Keratinocyte (primary cell): ENCODE data around the gene NAALADL2. TPM values are rescaled to one million over a fixed set of nuclear protein-coding genes. Genes with fewer than 3 reads are reported as not detected.
"Not testable (repeated sequence)": the region's sequence is repeated elsewhere in the genome, so short reads cannot be mapped to it uniquely, and the experiment has no call there.

ENCODE experiments used
- DNase-seq: peaks from one replicate; pipeline ENCODE4 v3.0.0-alpha.2; 2011; ENCODE audit warnings: low read depth, missing footprints, low spot score
- FAIRE-seq: peaks from 2 replicates; lab custom pipeline; 2011; peaks lifted over from hg19 to GRCh38; lab: Jason Lieb, UNC
- H2AFZ ChIP-seq: 2 replicates; pipeline ENCODE4 v1.6.0; 2012; ENCODE audit warnings: low read length, control low read depth, inconsistent platforms; ENCODE audit not compliant: control insufficient read depth
- H3K27ac ChIP-seq: 2 replicates; pipeline ENCODE4 v1.5.1; 2011; ENCODE audit warnings: low read length; ENCODE audit not compliant: control insufficient read depth, insufficient read depth
- H3K27me3 ChIP-seq: 3 replicates; pipeline ENCODE4 v1.6.0; 2011; ENCODE audit warnings: low read length; ENCODE audit not compliant: control insufficient read depth, insufficient read depth; ENCODE audit errors: extremely low read depth
- H3K36me3 ChIP-seq, 2 experiments: 2 replicates in 1 of 2; 3 replicates in 1 of 2; pipeline ENCODE4 v1.5.1; 2011; ENCODE audit warnings: low read length in 2 of 2, mild to moderate bottlenecking in 1 of 2; ENCODE audit not compliant: control insufficient read depth in 2 of 2, insufficient read depth in 2 of 2; ENCODE audit errors: extremely low read depth in 1 of 2
- H3K4me1 ChIP-seq: 3 replicates; pipeline ENCODE4 v1.5.1; 2011; ENCODE audit warnings: low read length; ENCODE audit not compliant: control insufficient read depth, insufficient read depth; ENCODE audit errors: extremely low read depth
- H3K4me2 ChIP-seq: 3 replicates; pipeline ENCODE4 v1.6.0; 2011; ENCODE audit warnings: low read depth, low read length; ENCODE audit not compliant: control insufficient read depth, insufficient read depth; ENCODE audit errors: extremely low read depth
- H3K4me3 ChIP-seq, 3 experiments: fragments of 200-600 bp in 1 of 3; sonication (generic) in 1 of 3; 2 replicates in 2 of 3; 3 replicates in 1 of 3; pipeline ENCODE4 v1.5.1; 2011 to 2016; ENCODE audit warnings: low read length in 3 of 3, mild to moderate bottlenecking in 3 of 3, control low read depth in 2 of 3, inconsistent platforms in 1 of 3, low read depth in 1 of 3, mixed read lengths in 1 of 3, mixed run types in 1 of 3, moderate library complexity in 1 of 3; ENCODE audit not compliant: control insufficient read depth in 2 of 3, insufficient read depth in 2 of 3; ENCODE audit errors: extremely low read depth in 1 of 3
- H3K79me2 ChIP-seq: 2 replicates; pipeline ENCODE4 v1.6.0; 2012; ENCODE audit warnings: low read length; ENCODE audit not compliant: control insufficient read depth, insufficient read depth
- H3K9ac ChIP-seq: 3 replicates; pipeline ENCODE4 v1.6.0; 2011; ENCODE audit warnings: low read length; ENCODE audit not compliant: control insufficient read depth, insufficient read depth; ENCODE audit errors: extremely low read depth
- H3K9me1 ChIP-seq: 3 replicates; pipeline ENCODE4 v1.6.0; 2011; ENCODE audit warnings: low read length; ENCODE audit not compliant: control insufficient read depth, insufficient read depth; ENCODE audit errors: extremely low read depth
- H3K9me3 ChIP-seq: 2 replicates; pipeline ENCODE4 v1.5.1; 2012; ENCODE audit warnings: low read depth, low read length; ENCODE audit not compliant: control insufficient read depth
- H4K20me1 ChIP-seq: 3 replicates; pipeline ENCODE4 v1.6.0; 2011; ENCODE audit warnings: low read length; ENCODE audit not compliant: control insufficient read depth, insufficient read depth; ENCODE audit errors: extremely low read depth
- EZH2 ChIP-seq: IDR thresholded peaks from one replicate; pipeline ENCODE4 v1.6.1; 2012; ENCODE audit warnings: inconsistent platforms, mild to moderate bottlenecking, low read length, moderate library complexity
- dilution Hi-C: fragments of 300-500 bp; cut with MboI; formaldehyde crosslinking; loops from one replicate; pipeline ENCODE4 v1.7.0; 2020; ENCODE audit warnings: low sequenced_read_pairs; ENCODE audit not compliant: extremely low pct_ligation_motif_present
- polyA plus RNA-seq, 5 experiments: library from polyadenylated mRNA; depleted of rRNA in 3 of 5; stranded (reverse) in 3 of 5; stranded (forward) in 1 of 5; unstranded in 1 of 5; fragments of >200 nt; gene quantifications; 1 replicate in 1 of 5; 2 replicates in 3 of 5; 3 replicates in 1 of 5; pipeline versions ENCODE4 v1.2.1 to v1.2.3, GENCODE V29; 2011 to 2012; ENCODE audit warnings: missing spikeins in 2 of 5, low read depth in 1 of 5, low replicate concordance in 1 of 5
- TF ChIP-seq, protein P1 (sequence below), 3 experiments: IDR thresholded peaks in 1 of 3; conservative IDR thresholded peaks in 1 of 3; optimal IDR thresholded peaks in 1 of 3; 2 replicates in 2 of 3; 3 replicates in 1 of 3; pipeline versions ENCODE3 to v1.5.1; 2011; ENCODE audit warnings: low read length in 3 of 3, mild to moderate bottlenecking in 3 of 3, moderate library complexity in 2 of 3, control low read depth in 1 of 3, inconsistent platforms in 1 of 3; ENCODE audit not compliant: insufficient read depth in 2 of 3; ENCODE audit errors: extremely low read depth in 1 of 3

Gene NAALADL2
- polyA plus RNA-seq, 1 donor (not counting 4 experiments of a cell fraction or from before 2014, with no cell fraction given), result 0.75 TPM

DNA sequence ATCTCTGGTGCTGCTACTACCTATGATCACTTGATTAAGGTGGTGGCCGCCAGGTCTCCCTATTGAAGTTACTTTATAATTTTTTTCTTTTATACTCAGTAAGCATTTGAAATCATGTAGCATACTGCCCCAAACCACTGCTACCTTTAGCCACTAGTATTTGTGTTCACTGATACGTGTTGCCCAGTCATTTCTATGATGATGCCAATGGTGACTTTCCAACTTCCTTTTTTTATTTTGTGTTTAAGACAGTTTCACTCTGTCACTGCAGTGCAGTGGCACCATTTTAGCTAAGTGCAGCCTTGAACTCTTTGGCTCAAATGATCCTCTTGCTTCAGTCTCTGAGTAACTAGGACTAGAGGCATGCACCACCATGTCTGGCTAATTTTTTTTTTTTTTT is 598.2 kb downstream of the NAALADL2 start:
- TF ChIP-seq, protein P1, sequence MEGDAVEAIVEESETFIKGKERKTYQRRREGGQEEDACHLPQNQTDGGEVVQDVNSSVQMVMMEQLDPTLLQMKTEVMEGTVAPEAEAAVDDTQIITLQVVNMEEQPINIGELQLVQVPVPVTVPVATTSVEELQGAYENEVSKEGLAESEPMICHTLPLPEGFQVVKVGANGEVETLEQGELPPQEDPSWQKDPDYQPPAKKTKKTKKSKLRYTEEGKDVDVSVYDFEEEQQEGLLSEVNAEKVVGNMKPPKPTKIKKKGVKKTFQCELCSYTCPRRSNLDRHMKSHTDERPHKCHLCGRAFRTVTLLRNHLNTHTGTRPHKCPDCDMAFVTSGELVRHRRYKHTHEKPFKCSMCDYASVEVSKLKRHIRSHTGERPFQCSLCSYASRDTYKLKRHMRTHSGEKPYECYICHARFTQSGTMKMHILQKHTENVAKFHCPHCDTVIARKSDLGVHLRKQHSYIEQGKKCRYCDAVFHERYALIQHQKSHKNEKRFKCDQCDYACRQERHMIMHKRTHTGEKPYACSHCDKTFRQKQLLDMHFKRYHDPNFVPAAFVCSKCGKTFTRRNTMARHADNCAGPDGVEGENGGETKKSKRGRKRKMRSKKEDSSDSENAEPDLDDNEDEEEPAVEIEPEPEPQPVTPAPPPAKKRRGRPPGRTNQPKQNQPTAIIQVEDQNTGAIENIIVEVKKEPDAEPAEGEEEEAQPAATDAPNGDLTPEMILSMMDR (optimal IDR thresholded peaks at IDR 0.05 in 1 of 3, IDR thresholded peaks at IDR 0.05 in 1 of 3, conservative IDR thresholded peaks at IDR 0.05 in 1 of 3; ENCODE audit: extremely low read depth in 1 of 3, insufficient read depth in 2 of 3, low read length in 3 of 3), result no peak
- no peak for TF ChIP-seq EZH2
- H3K9me3 ChIP-seq, result no peaks in the 10 kb centered on the region
- H3K4me3 ChIP-seq, result no peak overlapping the region
- no peak overlapping the region for H3K4me2 ChIP-seq
- dilution Hi-C loops, result no loop called here
- H3K4me1 ChIP-seq, result no peaks in the 10 kb centered on the region
- no peaks in the 10 kb centered on the region for H4K20me1 ChIP-seq
- FAIRE-seq (no peak), DNase-seq (no peak)
- no peak overlapping the region for H3K9ac ChIP-seq
- no peak overlapping the region for H2AFZ ChIP-seq
- H3K27ac ChIP-seq, result no peak overlapping the region
- H3K79me2 ChIP-seq, result no peaks in the 10 kb centered on the region
- H3K36me3 ChIP-seq, result no peaks in the 10 kb centered on the region
- H3K9me1 ChIP-seq, result no peaks in the 10 kb centered on the region
- no peaks in the 10 kb centered on the region for H3K27me3 ChIP-seq

DNA sequence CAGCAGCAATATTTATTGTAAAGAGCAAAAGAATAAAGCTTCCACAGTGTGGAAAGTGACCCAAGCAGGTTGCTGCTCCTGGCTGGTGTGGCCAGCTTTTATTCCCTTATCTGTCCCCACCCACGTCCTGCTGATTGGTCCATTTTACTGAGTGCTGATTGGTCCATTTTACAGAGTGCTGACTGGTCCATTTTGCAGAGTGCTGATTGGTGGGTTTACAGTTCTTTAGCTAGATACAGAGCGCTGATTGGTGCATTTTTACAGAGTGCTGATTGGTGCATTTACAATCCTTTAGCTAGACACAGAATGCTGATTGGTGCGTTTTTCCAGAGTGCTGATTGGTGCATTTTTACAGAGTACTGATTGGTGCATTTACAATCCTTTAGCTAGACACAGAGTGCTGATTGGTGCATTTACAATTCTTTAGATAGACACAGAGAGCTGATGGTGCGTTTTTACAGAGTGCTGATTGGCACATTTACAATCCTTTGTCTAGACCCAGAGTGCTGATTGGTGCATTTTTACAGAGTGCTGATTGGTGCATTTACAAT is 601.8 kb downstream of the NAALADL2 start:
- H3K27ac ChIP-seq, dilution Hi-C loops, DNase-seq, H3K9ac ChIP-seq, H3K9me1 ChIP-seq, FAIRE-seq, H3K27me3 ChIP-seq, H3K4me3 ChIP-seq, H2AFZ ChIP-seq, H4K20me1 ChIP-seq, H3K9me3 ChIP-seq, H3K36me3 ChIP-seq, H3K79me2 ChIP-seq, H3K4me2 ChIP-seq, H3K4me1 ChIP-seq: not testable (repeated sequence)

DNA sequence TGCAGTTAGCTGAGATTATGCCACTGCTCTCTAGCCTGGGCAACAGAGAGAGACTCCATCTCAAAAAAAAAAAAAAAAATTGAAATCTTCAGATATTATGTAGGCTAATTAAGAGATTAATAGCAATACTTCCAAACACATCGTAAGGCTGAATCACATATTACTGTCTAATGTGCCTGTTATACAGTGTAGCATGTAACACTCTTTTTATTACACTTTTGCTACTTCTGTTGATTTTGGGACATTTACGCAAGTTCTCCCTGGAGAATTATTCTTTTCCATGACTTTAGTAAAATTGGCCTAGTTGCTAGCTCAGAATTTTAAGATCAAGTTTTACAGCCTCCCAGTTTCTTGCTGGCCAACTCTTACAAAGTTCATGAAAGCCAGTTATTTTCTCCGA is 605.2 kb downstream of the NAALADL2 start:
- H3K9me1 ChIP-seq, result no peaks in the 10 kb centered on the region
- no peak overlapping the region for H3K4me2 ChIP-seq
- H3K4me1 ChIP-seq, result no peaks in the 10 kb centered on the region
- TF ChIP-seq, protein P1 (optimal IDR thresholded peaks at IDR 0.05 in 1 of 3, IDR thresholded peaks at IDR 0.05 in 1 of 3, conservative IDR thresholded peaks at IDR 0.05 in 1 of 3; ENCODE audit: extremely low read depth in 1 of 3, insufficient read depth in 2 of 3, low read length in 3 of 3), result no peak
- no peak for TF ChIP-seq EZH2
- DNase-seq, result no peak
- H2AFZ ChIP-seq, result no peak overlapping the region
- H3K9me3 ChIP-seq, result no peaks in the 10 kb centered on the region
- no peak overlapping the region for H3K4me3 ChIP-seq
- H3K79me2 ChIP-seq, result no peaks in the 10 kb centered on the region
- H3K9ac ChIP-seq, result no peak overlapping the region
- no peaks in the 10 kb centered on the region for H3K27me3 ChIP-seq
- H4K20me1 ChIP-seq, result no peaks in the 10 kb centered on the region
- dilution Hi-C loops, result no loop called here
- no peak overlapping the region for H3K27ac ChIP-seq
- no peak for FAIRE-seq
- no peaks in the 10 kb centered on the region for H3K36me3 ChIP-seq
